Muscle of leg (tissue), 11 donors: ENCODE results near the gene TTC28. TPM values are rescaled to one million over a fixed set of nuclear protein-coding genes. Genes with fewer than 3 reads are reported as not detected.

ENCODE experiments used
- DNase-seq: peaks from one replicate; pipeline ENCODE4 v3.0.0; 2013
- H3K27ac ChIP-seq: one replicate; pipeline ENCODE4 v1.5.1; 2013; ENCODE audit warnings: mild to moderate bottlenecking, low read length, control low read depth
- H3K27me3 ChIP-seq: one replicate; pipeline ENCODE4 v1.6.1; 2013; ENCODE audit warnings: low read length; ENCODE audit not compliant: control insufficient read depth, insufficient read depth
- H3K36me3 ChIP-seq: one replicate; pipeline ENCODE4 v1.6.1; 2013; ENCODE audit warnings: low read length; ENCODE audit not compliant: control insufficient read depth, insufficient read depth
- H3K4me1 ChIP-seq: one replicate; pipeline ENCODE4 v1.6.1; 2013; ENCODE audit warnings: low read length; ENCODE audit not compliant: control insufficient read depth, insufficient read depth
- H3K4me3 ChIP-seq: one replicate; pipeline ENCODE4 v1.5.1; 2013; ENCODE audit warnings: low read length, control low read depth
- H3K9me3 ChIP-seq: replicated peaks from 2 replicates; pipeline ENCODE4 v1.6.1; 2013; ENCODE audit warnings: low read depth, low read length; ENCODE audit not compliant: control insufficient read depth
- WGBS: methylation state at CpG from one replicate; pipeline ENCODE4 v1.1.5; 2013; ENCODE audit warnings: missing lambda C conversion rate; ENCODE audit not compliant: insufficient coverage; 5-methylcytosine and 5-hydroxymethylcytosine counted together
- polyA plus RNA-seq, 8 donors: library from polyadenylated mRNA; unstranded; fragments of 120-200 nt; gene quantifications; one replicate each; pipeline versions ENCODE4 v1.2.1 to v1.2.3, GENCODE V29; 2013; ENCODE audit warnings: inconsistent platforms in 1 of 8, low replicate concordance in 1 of 8; ENCODE audit not compliant: insufficient read length in 8 of 8, insufficient read depth in 1 of 8
- total RNA-seq: library from RNA; stranded (reverse); fragments of 120-200 nt; gene quantifications from one replicate; pipeline ENCODE4 v1.2.4, GENCODE V29; 2013

Gene TTC28
- total and polyA plus RNA-seq, 9 donors: 17.9 to 31.8 (median 24.9) TPM

GRCh38 chr22:28129319-28129962 is 550.2 kb downstream of the TTC28 start:
- 89% methylated on average over 2 of the region's 7 CpGs for WGBS
- DNase-seq: no peak

DNA sequence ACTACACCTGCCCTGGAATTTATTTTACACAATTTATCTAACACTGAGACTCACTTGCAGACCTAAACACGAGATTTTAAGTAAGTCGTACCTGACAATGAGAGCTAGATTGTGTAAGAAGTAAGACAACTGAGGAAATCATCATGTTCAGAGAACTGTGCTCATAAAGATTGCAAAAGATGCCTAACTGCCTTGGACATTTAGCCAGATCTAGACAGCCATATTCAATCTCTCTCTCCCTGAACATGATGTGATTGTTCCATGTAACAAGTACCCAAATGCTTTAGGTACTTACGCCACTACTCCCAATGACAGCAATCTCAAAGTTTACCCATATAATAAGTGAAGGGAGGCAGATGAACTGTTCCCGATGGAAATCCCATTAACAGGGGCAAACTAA is 550.8 kb downstream of the TTC28 start:
- no peaks in the 10 kb centered on the region for H3K4me1 ChIP-seq
- H3K27ac ChIP-seq: no peak overlapping the region
- WGBS: no CpG with 5 or more reads among the region's 4 CpGs
- no peaks in the 10 kb centered on the region for H3K9me3 ChIP-seq
- no peak for DNase-seq
- no peak overlapping the region for H3K4me3 ChIP-seq
- no peaks in the 10 kb centered on the region for H3K36me3 ChIP-seq
- H3K27me3 ChIP-seq: no peaks in the 10 kb centered on the region

More at GRCh38 chr22:28129319-28129962, 550.2 kb downstream of the TTC28 start:
- no peaks in the 10 kb centered on the region for H3K27me3 ChIP-seq
- no peak overlapping the region for H3K4me3 ChIP-seq
- H3K27ac ChIP-seq: no peak overlapping the region
- H3K4me1 ChIP-seq: no peaks in the 10 kb centered on the region
- H3K9me3 ChIP-seq: no peaks in the 10 kb centered on the region
- H3K36me3 ChIP-seq: no peaks in the 10 kb centered on the region

- WGBS: no CpG with 5 or more reads among the region's 2 CpGs
- H3K4me3 ChIP-seq: no peak overlapping the region
- no peaks in the 10 kb centered on the region for H3K27me3 ChIP-seq
- no peak overlapping the region for H3K27ac ChIP-seq
- no peaks in the 10 kb centered on the region for H3K36me3 ChIP-seq
- no peak for DNase-seq
- H3K9me3 ChIP-seq: peaks cover 2% of the 10 kb centered on the region
- H3K4me1 ChIP-seq: no peaks in the 10 kb centered on the region
Observed at GRCh38 chr22:28125799-28126198, 553.8 kb downstream of the TTC28 start.

- Histone ChIP-seq H3K4me1 (peaks cover 3% of the 10 kb centered on the region), H3K4me3 (no peak overlapping the region), H3K36me3 (no peaks in the 10 kb centered on the region), H3K27ac (no peak overlapping the region), H3K9me3 (peaks cover 2% of the 10 kb centered on the region), H3K27me3 (no peaks in the 10 kb centered on the region)
- WGBS: no CpG with 5 or more reads among the region's 1 CpG
- no peak for DNase-seq
Observed at GRCh38 chr22:28123989-28124766, 555.5 kb downstream of the TTC28 start.

- Histone ChIP-seq H3K4me3 (no peak overlapping the region), H3K9me3 (peaks cover 2% of the 10 kb centered on the region), H3K36me3 (no peaks in the 10 kb centered on the region), H3K27me3 (no peaks in the 10 kb centered on the region), H3K27ac (peak overlapping the region; percentile 15), H3K4me1 (peaks cover 11% of the 10 kb centered on the region)
- no CpG with 5 or more reads among the region's 3 CpGs for WGBS
- peak; percentile 61 for DNase-seq
Observed at GRCh38 chr22:28120691-28121592, 558.7 kb downstream of the TTC28 start.

GRCh38 chr22:28118957-28119631 is 560.5 kb downstream of the TTC28 start:
- WGBS: no CpG with 5 or more reads among the region's 2 CpGs
- no peaks in the 10 kb centered on the region for H3K27me3 ChIP-seq
- no peak overlapping the region for H3K27ac ChIP-seq
- no peaks in the 10 kb centered on the region for H3K36me3 ChIP-seq
- H3K4me1 ChIP-seq: peaks cover 11% of the 10 kb centered on the region
- H3K9me3 ChIP-seq: peaks cover 2% of the 10 kb centered on the region
- no peak overlapping the region for H3K4me3 ChIP-seq
- no peak for DNase-seq

DNA sequence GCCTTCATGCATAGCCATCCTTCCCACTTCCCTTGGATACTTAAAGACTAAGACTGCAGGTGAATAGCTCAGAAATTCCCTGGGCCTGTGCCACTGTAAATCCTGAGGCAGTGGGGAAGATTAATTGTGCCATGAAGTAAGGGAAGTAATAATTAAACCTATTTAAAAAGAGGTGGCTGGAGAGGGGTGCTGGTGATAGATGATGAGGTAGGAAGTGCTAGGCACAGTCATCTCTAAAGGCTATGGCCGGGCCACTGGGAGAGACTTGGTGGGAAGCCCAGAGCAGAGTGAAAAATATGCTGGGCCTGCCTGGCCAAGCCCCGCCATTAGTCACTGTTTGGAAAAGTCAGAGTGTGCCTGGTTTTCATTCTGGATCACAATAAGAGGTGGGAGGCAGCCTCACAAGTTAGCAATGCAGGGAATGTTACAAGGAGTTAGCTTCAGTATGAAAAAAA is 563.4 kb downstream of the TTC28 start:
- peak; percentile 87 for DNase-seq
- Histone ChIP-seq H3K9me3 (no peaks in the 10 kb centered on the region), H3K27me3 (no peaks in the 10 kb centered on the region), H3K4me3 (no peak overlapping the region), H3K36me3 (no peaks in the 10 kb centered on the region), H3K4me1 (peaks cover 22% of the 10 kb centered on the region), H3K27ac (peak overlapping the region; percentile 4)
- 29% methylated on average over 2 of the region's 2 CpGs for WGBS

DNA sequence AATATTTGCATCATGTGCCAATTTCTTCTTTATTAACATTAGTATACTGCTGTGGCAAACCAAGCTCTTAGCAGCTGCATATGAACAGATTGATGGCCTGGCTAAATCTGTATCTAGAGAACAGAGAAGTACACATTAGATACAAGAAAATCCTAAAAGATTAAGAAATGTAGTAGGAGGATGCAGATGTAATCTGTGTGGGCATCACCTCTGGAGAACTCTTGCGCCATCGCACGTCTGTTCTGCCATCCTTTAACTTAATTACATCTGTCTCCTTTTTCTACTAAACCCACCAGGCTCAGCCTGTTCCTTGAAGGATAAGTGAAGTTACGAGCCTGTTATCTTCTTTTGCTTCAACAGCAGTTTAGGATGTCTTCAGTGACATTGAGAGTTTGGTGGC is 564.2 kb downstream of the TTC28 start:
- WGBS: no CpG with 5 or more reads among the region's 4 CpGs
- H3K4me3 ChIP-seq: no peak overlapping the region
- no peaks in the 10 kb centered on the region for H3K9me3 ChIP-seq
- H3K36me3 ChIP-seq: no peaks in the 10 kb centered on the region
- H3K27ac ChIP-seq: no peak overlapping the region
- DNase-seq: no peak
- peaks cover 21% of the 10 kb centered on the region for H3K4me1 ChIP-seq
- H3K27me3 ChIP-seq: no peaks in the 10 kb centered on the region

DNA sequence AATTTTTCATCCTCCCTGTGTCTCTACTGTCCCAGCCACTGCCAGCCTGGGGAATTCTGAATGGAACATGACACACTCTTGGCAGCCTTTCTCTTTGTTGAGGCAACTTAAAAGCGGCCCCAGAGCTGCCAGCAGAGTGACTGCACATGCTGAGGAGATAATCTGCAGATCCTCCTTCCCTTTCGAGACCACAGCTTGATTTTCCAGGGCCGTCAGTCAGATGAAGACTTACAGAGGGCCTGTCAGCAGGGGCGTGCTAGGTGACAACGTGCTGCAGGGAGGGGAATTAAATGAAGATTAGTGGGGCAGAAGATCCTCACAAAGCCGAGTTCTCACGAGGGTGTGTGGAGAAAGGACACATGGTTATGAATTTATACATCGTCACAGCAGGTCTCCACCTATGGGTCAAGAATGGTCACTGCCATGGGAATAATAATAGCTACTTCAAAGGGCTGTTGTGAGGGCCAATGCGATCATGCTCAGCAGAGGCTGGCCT is 567.0 kb downstream of the TTC28 start:
- DNase-seq: peak; percentile 60
- Histone ChIP-seq H3K27me3 (no peaks in the 10 kb centered on the region), H3K9me3 (no peaks in the 10 kb centered on the region), H3K4me3 (no peak overlapping the region), H3K4me1 (peaks cover 19% of the 10 kb centered on the region), H3K36me3 (peaks cover 6% of the 10 kb centered on the region), H3K27ac (peak overlapping the region; percentile 72)
- WGBS: 49% methylated on average over 5 of the region's 9 CpGs
